GM18505 (cell line): ENCODE results near the gene MMP13.

Source experiments
- ATAC-seq: cut with Tn5 transposase; IDR thresholded peaks from one replicate; pipeline ENCODE4 v1.9.1; 2021; ENCODE audit not compliant: unreplicated experiment
- POLR2A ChIP-seq: IDR thresholded peaks from 4 replicates; pipeline ENCODE4 v1.6.1; 2011; ENCODE audit warnings: borderline replicate concordance; ENCODE audit not compliant: insufficient read depth, insufficient read length; ENCODE audit errors: extremely low read depth

MMP13 gene

DNA sequence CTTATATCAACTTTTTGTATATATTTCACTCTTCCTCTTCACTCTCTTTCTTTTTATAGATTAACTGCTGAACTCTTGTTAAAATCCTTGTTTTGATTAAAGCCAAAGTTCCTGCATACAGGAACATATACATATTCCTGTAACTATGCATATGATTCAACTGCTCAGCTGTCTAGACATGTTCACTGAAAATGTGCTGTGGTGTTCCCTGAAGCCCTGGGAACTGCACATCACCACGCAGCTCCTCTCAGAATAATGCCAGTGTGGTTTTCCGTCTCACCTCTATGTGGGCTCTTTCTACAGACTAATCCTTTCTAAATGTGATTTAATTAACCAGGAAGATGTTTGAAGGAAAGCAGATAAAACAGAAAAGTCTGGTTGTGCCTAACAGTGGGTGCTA, 55.2 kb downstream of the MMP13 start:
- ATAC-seq: no peak
- no peak for TF ChIP-seq POLR2A
